ENCODE results near the gene NPHP4. TPM values are rescaled to one million over a fixed set of nuclear protein-coding genes. Genes with fewer than 3 reads are reported as not detected.

Gene NPHP4
- total RNA-seq, 1 donor = 8.0 TPM

DNA sequence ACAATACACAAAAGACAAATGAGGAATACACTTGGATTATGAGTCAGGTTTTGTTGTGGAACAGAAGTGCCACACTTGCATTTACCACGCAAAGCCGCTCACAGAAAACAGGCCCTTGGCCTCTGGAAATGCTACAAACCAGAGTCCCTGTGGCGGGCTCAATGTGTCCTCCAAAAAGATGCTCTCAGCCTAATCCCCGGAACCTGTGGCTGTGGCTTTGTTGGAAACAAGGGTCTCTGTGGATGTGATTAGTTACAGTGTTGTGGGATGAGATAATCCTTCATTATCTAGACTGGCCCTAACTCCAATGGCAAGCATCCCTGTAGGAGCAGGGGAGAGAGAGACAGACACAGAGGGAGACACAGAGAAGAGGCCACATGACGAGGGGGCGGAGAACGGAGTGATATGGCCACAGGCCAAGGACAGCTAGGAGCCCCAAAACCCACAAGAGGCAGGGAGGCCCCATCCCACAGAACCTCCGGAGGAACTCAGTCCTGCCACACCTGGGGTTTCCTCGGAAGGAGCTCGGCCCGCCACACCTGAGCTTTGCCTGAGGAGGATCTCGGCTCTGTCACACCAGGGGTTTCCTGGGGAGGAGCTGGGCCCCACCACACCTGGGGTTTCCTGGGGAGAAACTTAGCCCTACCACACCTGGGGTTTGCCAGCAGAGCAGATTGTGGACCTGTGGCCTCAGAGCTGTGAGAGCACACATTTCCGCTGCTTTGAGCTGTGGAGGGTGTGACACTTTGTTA is 55.4 kb downstream of the NPHP4 start:
- no peak overlapping the region for H3K4me2 ChIP-seq (ENCODE audit: insufficient read depth, low read length)
- H3K36me3 ChIP-seq (ENCODE audit: insufficient read depth, low read length) = peaks cover 12% of the 10 kb centered on the region
- no peak overlapping the region for H2AFZ ChIP-seq (ENCODE audit: low read length)
- peaks cover 25% of the 10 kb centered on the region for H3K4me1 ChIP-seq (ENCODE audit: insufficient read depth, low read length)
- peaks cover 8% of the 10 kb centered on the region for H4K20me1 ChIP-seq (ENCODE audit: insufficient read depth, low read length)
- no peaks in the 10 kb centered on the region for H3K27me3 ChIP-seq (ENCODE audit: insufficient read depth, low read length)
- TF ChIP-seq CTCF (IDR thresholded peaks at IDR 0.05; ENCODE audit: extremely low read depth, low read depth, low read length) = no peak
- H3K27ac ChIP-seq (ENCODE audit: low read depth, low read length) = no peak overlapping the region
- no peak overlapping the region for H3K4me3 ChIP-seq (ENCODE audit: insufficient read depth, low read length)
- H3K9me3 ChIP-seq (ENCODE audit: low read depth, low read length) = no peaks in the 10 kb centered on the region
- no peaks in the 10 kb centered on the region for H3K79me2 ChIP-seq (ENCODE audit: insufficient read depth, low read length)
- DNase-seq (ENCODE audit: insufficient read length, low spot score, missing footprints) = peak; percentile 27

- Histone ChIP-seq H3K4me3 (ENCODE audit: insufficient read depth, low read length) (no peak overlapping the region), H3K27me3 (ENCODE audit: insufficient read depth, low read length) (no peaks in the 10 kb centered on the region), H3K9me3 (ENCODE audit: low read depth, low read length) (no peaks in the 10 kb centered on the region), H3K36me3 (ENCODE audit: insufficient read depth, low read length) (peaks cover 12% of the 10 kb centered on the region), H3K27ac (ENCODE audit: low read depth, low read length) (no peak overlapping the region), H2AFZ (ENCODE audit: low read length) (no peak overlapping the region), H3K4me1 (ENCODE audit: insufficient read depth, low read length) (peaks cover 25% of the 10 kb centered on the region), H3K4me2 (ENCODE audit: insufficient read depth, low read length) (no peak overlapping the region), H3K79me2 (ENCODE audit: insufficient read depth, low read length) (no peaks in the 10 kb centered on the region), H4K20me1 (ENCODE audit: insufficient read depth, low read length) (peaks cover 8% of the 10 kb centered on the region)
- no peak for TF ChIP-seq CTCF (IDR thresholded peaks at IDR 0.05; ENCODE audit: extremely low read depth, low read depth, low read length)
- peak; percentile 29 for DNase-seq (ENCODE audit: insufficient read length, low spot score, missing footprints)
Measured at GRCh38 chr1:5936126-5936525, 56.1 kb downstream of the NPHP4 start.

DNA sequence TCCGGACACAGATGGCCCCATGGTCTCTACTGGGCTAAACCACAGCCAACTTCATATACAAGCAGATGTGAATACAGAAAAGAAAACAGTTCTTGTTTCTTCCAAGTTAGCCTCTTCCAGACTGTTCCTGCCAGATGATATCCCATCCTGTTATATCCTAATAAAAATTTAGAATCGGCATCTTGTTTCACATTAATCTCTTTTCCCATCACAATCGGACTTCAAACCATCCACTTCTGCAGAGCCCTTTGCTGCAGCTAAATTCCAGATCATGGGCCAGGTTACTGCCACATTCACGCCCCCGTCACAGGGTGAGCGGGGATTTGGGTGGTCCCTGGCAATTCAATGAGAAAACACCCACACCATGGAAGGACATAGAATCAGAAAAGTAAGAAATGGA is 57.2 kb downstream of the NPHP4 start:
- Histone ChIP-seq H3K36me3 (ENCODE audit: insufficient read depth, low read length) (peaks cover 12% of the 10 kb centered on the region), H4K20me1 (ENCODE audit: insufficient read depth, low read length) (peaks cover 8% of the 10 kb centered on the region), H3K27me3 (ENCODE audit: insufficient read depth, low read length) (no peaks in the 10 kb centered on the region), H2AFZ (ENCODE audit: low read length) (no peak overlapping the region), H3K27ac (ENCODE audit: low read depth, low read length) (no peak overlapping the region), H3K9me3 (ENCODE audit: low read depth, low read length) (no peaks in the 10 kb centered on the region), H3K4me2 (ENCODE audit: insufficient read depth, low read length) (no peak overlapping the region), H3K79me2 (ENCODE audit: insufficient read depth, low read length) (no peaks in the 10 kb centered on the region), H3K4me1 (ENCODE audit: insufficient read depth, low read length) (peaks cover 25% of the 10 kb centered on the region), H3K4me3 (ENCODE audit: insufficient read depth, low read length) (no peak overlapping the region)
- peak; percentile 65 for DNase-seq (ENCODE audit: insufficient read length, low spot score, missing footprints)
- TF ChIP-seq CTCF (IDR thresholded peaks at IDR 0.05; ENCODE audit: extremely low read depth, low read depth, low read length) = no peak

GRCh38 chr1:5934058-5934884 is 58.0 kb downstream of the NPHP4 start:
- Histone ChIP-seq H3K9me3 (ENCODE audit: low read depth, low read length) (no peaks in the 10 kb centered on the region), H2AFZ (ENCODE audit: low read length) (no peak overlapping the region), H3K27ac (ENCODE audit: low read depth, low read length) (no peak overlapping the region), H3K27me3 (ENCODE audit: insufficient read depth, low read length) (no peaks in the 10 kb centered on the region), H3K4me2 (ENCODE audit: insufficient read depth, low read length) (no peak overlapping the region), H3K4me1 (ENCODE audit: insufficient read depth, low read length) (peaks cover 19% of the 10 kb centered on the region), H3K79me2 (ENCODE audit: insufficient read depth, low read length) (no peaks in the 10 kb centered on the region), H4K20me1 (ENCODE audit: insufficient read depth, low read length) (peaks cover 4% of the 10 kb centered on the region), H3K4me3 (ENCODE audit: insufficient read depth, low read length) (no peak overlapping the region), H3K36me3 (ENCODE audit: insufficient read depth, low read length) (peaks cover 12% of the 10 kb centered on the region)
- no peak for TF ChIP-seq CTCF (IDR thresholded peaks at IDR 0.05; ENCODE audit: extremely low read depth, low read depth, low read length)
- peak; percentile 71 for DNase-seq (ENCODE audit: insufficient read length, low spot score, missing footprints)
